ENCODE data around the gene SEMA4B.

Gene SEMA4B

GRCh38 chr15:90233387-90234095 is 32.4 kb downstream of the SEMA4B start, which contains the start of gene CIB1:
Gene CIB1, minus strand, starts transcription at chr15:90233941. Its CDS starts 56 bp downstream, at chr15:90233885.
- DNase-seq (ENCODE audit: insufficient read length, low spot score) = no peak
- FAIRE-seq = no peak
- no peak for TF ChIP-seq CTCF (IDR thresholded peaks at IDR 0.05; ENCODE audit: insufficient read depth, missing control alignments)

GRCh38 chr15:90234096-90234988 is 33.2 kb downstream of the SEMA4B start, which contains the start of gene GDPGP1:
Gene GDPGP1, plus strand, starts transcription at chr15:90234209. Its CDS starts 6,700 bp downstream, at chr15:90240909.
- FAIRE-seq = no peak

GRCh38 chr15:90239371-90239770 is 38.2 kb downstream of the SEMA4B start:
- FAIRE-seq (no peak), DNase-seq (ENCODE audit: insufficient read length, low spot score) (no peak)
- TF ChIP-seq CTCF (IDR thresholded peaks at IDR 0.05; ENCODE audit: insufficient read depth, missing control alignments) = no peak

More at GRCh38 chr15:90234096-90234988, 33.2 kb downstream of the SEMA4B start, which contains the start of gene GDPGP1:
- TF ChIP-seq CTCF (IDR thresholded peaks at IDR 0.05; ENCODE audit: insufficient read depth, missing control alignments) = no peak
- DNase-seq (ENCODE audit: insufficient read length, low spot score) = peak; percentile 90

- TF ChIP-seq CTCF (IDR thresholded peaks at IDR 0.05; ENCODE audit: insufficient read depth, missing control alignments) = no peak
- no peak for DNase-seq (ENCODE audit: insufficient read length, low spot score)
- no peak for FAIRE-seq
These were observed 39.7 kb downstream of the SEMA4B start for GRCh38 chr15:90240856-90241255.

- DNase-seq (ENCODE audit: insufficient read length, low spot score) = no peak
- no peak for FAIRE-seq
- TF ChIP-seq CTCF (IDR thresholded peaks at IDR 0.05; ENCODE audit: insufficient read depth, missing control alignments) = no peak
These were observed 40.4 kb downstream of the SEMA4B start for GRCh38 chr15:90241343-90242192.

GRCh38 chr15:90243943-90244639 is 43.0 kb downstream of the SEMA4B start:
- DNase-seq (ENCODE audit: insufficient read length, low spot score) (no peak), FAIRE-seq (no peak)
- TF ChIP-seq CTCF (IDR thresholded peaks at IDR 0.05; ENCODE audit: insufficient read depth, missing control alignments) = no peak

Data from D721Med (cell line).